Lung (tissue), 12 donors: ENCODE data around the gene DTYMK. TPM values are rescaled to one million over a fixed set of nuclear protein-coding genes. Genes with fewer than 3 reads are reported as not detected.
"Not testable (repeated sequence)": the region's sequence is repeated elsewhere in the genome, so short reads cannot be mapped to it uniquely, and the experiment has no call there.

Source experiments
- ATAC-seq: fragments of 200-7000 bp; cut with Tn5 transposase; one replicate; pipeline ENCODE4 v1.9.1; 2020; ENCODE audit warnings: moderate number of reproducible peaks; ENCODE audit not compliant: insufficient read depth, low FRiP score
- DNase-seq, 3 donors: peaks; one replicate each; pipeline ENCODE4 v3.0.0-alpha.2; 2013 to 2017
- H3K27ac ChIP-seq, 2 donors: one replicate each; pipeline ENCODE4 v1.5.1; 2013; ENCODE audit warnings: mild to moderate bottlenecking in 2 of 2, moderate library complexity in 2 of 2, control low read depth in 1 of 2, inconsistent platforms in 1 of 2, low read depth in 1 of 2, low read length in 1 of 2
- H3K27me3 ChIP-seq, 3 donors: one replicate each; pipeline ENCODE4 v1.5.1; 2013; ENCODE audit warnings: low read length in 2 of 3; ENCODE audit not compliant: control insufficient read depth in 3 of 3, insufficient read depth in 3 of 3
- H3K36me3 ChIP-seq, 4 donors: one replicate each; pipeline ENCODE4 v1.5.1; 2013; ENCODE audit warnings: low read length in 4 of 4, mild to moderate bottlenecking in 1 of 4, moderate library complexity in 1 of 4; ENCODE audit not compliant: control insufficient read depth in 4 of 4, insufficient read depth in 4 of 4
- H3K4me1 ChIP-seq, 5 donors: one replicate each; pipeline ENCODE4 v1.5.1; 2013; ENCODE audit warnings: low read length in 5 of 5, mild to moderate bottlenecking in 2 of 5, moderate library complexity in 1 of 5; ENCODE audit not compliant: control insufficient read depth in 5 of 5, insufficient read depth in 5 of 5
- H3K4me3 ChIP-seq: one replicate; pipeline ENCODE4 v1.5.1; 2013; ENCODE audit warnings: mild to moderate bottlenecking, control low read depth, moderate library complexity
- H3K9ac ChIP-seq, 2 donors: one replicate each; pipeline ENCODE4 v1.5.1; 2013; ENCODE audit warnings: low read length in 2 of 2, control low read depth in 1 of 2; ENCODE audit not compliant: insufficient read depth in 1 of 2
- H3K9me3 ChIP-seq, 4 donors: one replicate each; pipeline ENCODE4 v1.5.1; 2013; ENCODE audit warnings: low read length in 3 of 4, mild to moderate bottlenecking in 1 of 4, moderate library complexity in 1 of 4; ENCODE audit not compliant: control insufficient read depth in 4 of 4, insufficient read depth in 3 of 4
- CTCF ChIP-seq: IDR thresholded peaks from 2 replicates; pipeline ENCODE4 v1.5.1; 2012; ENCODE audit warnings: mild to moderate bottlenecking; ENCODE audit errors: control extremely low read depth, extremely low read depth
- WGBS, 2 donors: extraction: QIAGEN DNeasy Blood & Tissue Kit; methylation state at CpG; one replicate each; pipeline ENCODE4 v1.1.7; 2013; 5-methylcytosine and 5-hydroxymethylcytosine counted together
- polyA plus RNA-seq, 2 donors: library from polyadenylated mRNA; stranded (reverse); fragments of 200-250 nt; gene quantifications; one replicate each; pipeline ENCODE4 v1.2.1, GENCODE V29; 2013
- total RNA-seq, 2 donors: library from RNA; depleted of rRNA in 1 of 2; stranded (reverse); fragments of >200 nt in 1 of 2; gene quantifications; one replicate each; pipeline ENCODE4 v1.2.1, GENCODE V29; 2014 to 2021
- donor health status: control.
- donor health status: control.
- donor health status: Bipolar disorder and iron deficiency.
- donor health status: healthy.
- donor health status: DM: yes; HTN: yes; CAD: no.

The DTYMK gene
- total and polyA plus RNA-seq, 4 donors: 15.6 to 24.3 (median 19.7) TPM

DNA sequence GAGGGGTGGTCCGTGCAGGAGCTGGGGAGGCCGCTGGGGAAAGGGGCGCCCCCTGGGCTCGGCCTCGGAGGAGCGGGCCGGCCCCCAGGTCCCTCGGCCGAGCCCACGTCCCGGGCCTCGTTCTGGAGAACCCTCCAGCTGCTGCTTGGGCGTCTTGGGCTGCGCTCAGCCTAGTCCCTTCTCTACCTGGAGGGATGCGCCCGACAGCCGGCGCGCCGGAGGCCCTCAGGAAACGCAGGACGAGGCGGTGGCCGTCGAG lies 47.5 kb upstream of the DTYMK start:
- DNase-seq: no peak
- Histone ChIP-seq H3K4me1 (peaks cover 0 to 6% (median 0%) of the 10 kb centered on the region in 5 donors), H3K27me3 (no peaks in the 10 kb centered on the region), H3K27ac (no peak overlapping the region), H3K9ac (no peak overlapping the region), H3K4me3 (no peak overlapping the region), H3K9me3 (no peaks in the 10 kb centered on the region), H3K36me3 (no peaks in the 10 kb centered on the region)
- WGBS, 2 donors: 2% methylated on average over 21 to 25 of the region's 25 CpGs
- no peak for TF ChIP-seq CTCF
- no peak for ATAC-seq

DNA sequence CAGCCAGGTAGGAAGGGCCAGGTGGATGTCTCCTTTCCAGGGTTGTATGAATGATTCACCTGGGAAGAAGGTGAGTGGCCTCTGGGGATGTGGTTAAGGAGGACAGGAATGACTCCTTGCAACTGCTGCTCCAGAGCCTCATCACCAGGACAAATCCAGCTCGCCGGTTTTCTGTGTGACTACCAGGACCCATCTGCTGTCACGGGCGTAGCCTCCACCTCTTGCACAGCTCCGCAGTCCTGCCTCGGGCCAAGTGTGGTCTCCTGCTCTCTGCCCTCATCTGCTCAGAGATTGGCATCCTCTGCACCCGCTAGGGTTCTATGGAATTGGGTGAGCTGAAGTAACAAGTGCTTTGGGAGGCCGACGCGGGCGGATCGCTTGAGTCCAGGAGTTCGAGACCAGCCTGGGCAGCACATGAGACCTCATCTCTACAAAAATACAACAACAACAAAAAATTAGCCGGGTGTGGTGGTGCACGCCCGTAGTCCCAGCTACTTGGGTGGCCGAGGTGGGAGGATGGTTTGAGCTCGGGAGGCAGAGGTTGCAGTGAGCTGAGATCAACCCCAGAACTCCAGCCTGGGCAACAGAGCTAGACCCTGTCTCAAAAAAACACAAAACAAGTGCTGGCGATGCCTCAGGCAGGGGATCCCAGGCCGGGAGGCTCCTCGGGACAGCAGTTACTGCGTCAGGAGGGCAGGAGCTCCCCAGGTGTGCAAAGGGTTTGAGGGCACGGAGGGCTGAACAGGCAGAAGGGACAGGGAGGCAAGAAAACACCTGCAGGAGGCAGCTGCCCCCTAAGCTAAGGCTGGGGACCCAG lies 47.0 kb upstream of the DTYMK start:
- no peak overlapping the region for H3K27ac ChIP-seq
- H3K36me3 ChIP-seq: no peaks in the 10 kb centered on the region
- no peaks in the 10 kb centered on the region for H3K27me3 ChIP-seq
- DNase-seq (no peak), ATAC-seq (no peak)
- H3K9ac ChIP-seq: no peak overlapping the region
- no peaks in the 10 kb centered on the region for H3K9me3 ChIP-seq
- no peak overlapping the region for H3K4me3 ChIP-seq
- peaks cover 0 to 6% (median 0%) of the 10 kb centered on the region in 5 donors for H3K4me1 ChIP-seq
- WGBS, 2 donors: 87 to 88% methylated on average over 23 of the region's 23 CpGs
- TF ChIP-seq CTCF: no peak

- H3K9me3 ChIP-seq, H3K4me1 ChIP-seq, H3K27me3 ChIP-seq, H3K27ac ChIP-seq, ATAC-seq, H3K4me3 ChIP-seq, H3K9ac ChIP-seq, H3K36me3 ChIP-seq: not testable (repeated sequence)
- peak; percentile 9 to 31 (median 30) for DNase-seq
- 44 to 48% methylated on average over 19 to 25 of the region's 26 CpGs for WGBS, 2 donors
Observed at GRCh38 chr2:241732513-241733186, 46.0 kb upstream of the DTYMK start.

- H3K9ac ChIP-seq: no peak overlapping the region
- no peak overlapping the region for H3K27ac ChIP-seq
- DNase-seq (no peak), ATAC-seq (no peak)
- H3K36me3 ChIP-seq: peaks cover 0 to 8% (median 0%) of the 10 kb centered on the region in 4 donors
- 52 to 72% methylated on average over 12 of the region's 12 CpGs for WGBS, 2 donors
- no peaks in the 10 kb centered on the region for H3K9me3 ChIP-seq
- no peaks in the 10 kb centered on the region for H3K27me3 ChIP-seq
- H3K4me3 ChIP-seq: no peak overlapping the region
- TF ChIP-seq CTCF: no peak
- peaks cover 0 to 6% (median 0%) of the 10 kb centered on the region in 5 donors for H3K4me1 ChIP-seq
Observed at GRCh38 chr2:241730671-241731293, 44.2 kb upstream of the DTYMK start.
